Lower lobe of right lung (tissue), 2 donors: ENCODE results near the gene RPS21. TPM values are rescaled to one million over a fixed set of nuclear protein-coding genes. Genes with fewer than 3 reads are reported as not detected.
A peak's percentile ranks its signal among the peaks of the same experiment; 100 is the strongest.

ENCODE experiments used
- ATAC-seq, 2 donors: fragments of 200-7000 bp; cut with Tn5 transposase; one replicate each; pipeline ENCODE4 v1.9.1; 2020 to 2022; ENCODE audit warnings: mild to moderate bottlenecking in 2 of 2, moderate library complexity in 2 of 2
- DNase-seq: peaks from one replicate; pipeline ENCODE4 v3.0.0-alpha.2; 2020
- H3K27ac ChIP-seq: fragments of 200-600 bp; one replicate; pipeline ENCODE4 v1.8.0; 2022
- H3K27me3 ChIP-seq: fragments of 200-600 bp; one replicate; pipeline ENCODE4 v1.8.0; 2022; ENCODE audit warnings: low read depth
- H3K36me3 ChIP-seq: fragments of 200-600 bp; one replicate; pipeline ENCODE4 v1.8.0; 2022; ENCODE audit warnings: mild to moderate bottlenecking
- H3K4me1 ChIP-seq: fragments of 200-600 bp; one replicate; pipeline ENCODE4 v1.8.0; 2022
- H3K4me3 ChIP-seq: fragments of 200-600 bp; one replicate; pipeline ENCODE4 v1.8.0; 2022; ENCODE audit warnings: mild to moderate bottlenecking
- H3K9me3 ChIP-seq: fragments of 200-600 bp; one replicate; pipeline ENCODE4 v1.8.0; 2022
- CTCF ChIP-seq: fragments of 200-600 bp; IDR thresholded peaks from one replicate; pipeline ENCODE4 v1.8.0; 2022; ENCODE audit warnings: antibody characterized with exemption, mild to moderate bottlenecking
- intact Hi-C: fragments of 100-400 bp; cut with DNase I; formaldehyde crosslinking; loops from one replicate; pipeline ENCODE4 v1.11.0; 2022
- total RNA-seq: library from RNA; stranded (reverse); fragmentation: NEBNext Ultra II Directional; extraction: Animal tissue kit (Norgen Biotek cat#: 25700); gene quantifications from one replicate; pipeline ENCODE4 v1.2.1, GENCODE V29; 2021
- donor health status: DM: no; HTN: yes; CAD: no; lungs with severe emphysema.

RPS21 gene
- total RNA-seq, 1 donor from 2014 or later, result 1,104 TPM

GRCh38 chr20:62354811-62355341, 32.0 kb upstream of the RPS21 start:
- Histone ChIP-seq H3K36me3 (peaks cover 38% of the 10 kb centered on the region), H3K27ac (peak overlapping the region; percentile 90), H3K27me3 (no peaks in the 10 kb centered on the region), H3K4me1 (peaks cover 71% of the 10 kb centered on the region), H3K4me3 (peak overlapping the region; percentile 38), H3K9me3 (no peaks in the 10 kb centered on the region)
- intact Hi-C loops, result no loop called here
- no peak for ATAC-seq
- no peak for DNase-seq
- no peak for TF ChIP-seq CTCF

GRCh38 chr20:62355516-62355877, 31.4 kb upstream of the RPS21 start:
- intact Hi-C loops, result no loop called here
- no peak for TF ChIP-seq CTCF
- Histone ChIP-seq H3K4me1 (peaks cover 65% of the 10 kb centered on the region), H3K27me3 (no peaks in the 10 kb centered on the region), H3K27ac (peak overlapping the region; percentile 90), H3K9me3 (no peaks in the 10 kb centered on the region), H3K4me3 (peak overlapping the region; percentile 38), H3K36me3 (peaks cover 32% of the 10 kb centered on the region)
- no peak for DNase-seq
- ATAC-seq, result peak; percentile 4 to 25

- no peak for TF ChIP-seq CTCF
- H3K4me3 ChIP-seq, result peak overlapping the region; percentile 38
- no peaks in the 10 kb centered on the region for H3K9me3 ChIP-seq
- peak overlapping the region; percentile 90 for H3K27ac ChIP-seq
- DNase-seq (no peak), ATAC-seq (no peak)
- peaks cover 69% of the 10 kb centered on the region for H3K4me1 ChIP-seq
- intact Hi-C loops, result no loop called here
- H3K27me3 ChIP-seq, result no peaks in the 10 kb centered on the region
- H3K36me3 ChIP-seq, result peaks cover 27% of the 10 kb centered on the region
Observed at GRCh38 chr20:62355878-62356588, 30.9 kb upstream of the RPS21 start.

GRCh38 chr20:62356589-62357186, 30.2 kb upstream of the RPS21 start:
- Histone ChIP-seq H3K27me3 (no peaks in the 10 kb centered on the region), H3K27ac (peak overlapping the region; percentile 90), H3K36me3 (peaks cover 20% of the 10 kb centered on the region), H3K4me3 (peak overlapping the region; percentile 38), H3K9me3 (no peaks in the 10 kb centered on the region), H3K4me1 (peaks cover 76% of the 10 kb centered on the region)
- intact Hi-C loops, result no loop called here
- no peak for DNase-seq
- TF ChIP-seq CTCF, result no peak
- no peak for ATAC-seq

GRCh38 chr20:62357187-62357667, 29.7 kb upstream of the RPS21 start:
- H3K4me1 ChIP-seq, result peaks cover 81% of the 10 kb centered on the region
- intact Hi-C loops, result no loop called here
- ATAC-seq (peak in 1 of 2 donors; percentile 11), DNase-seq (no peak)
- peak overlapping the region; percentile 38 for H3K4me3 ChIP-seq
- no peak for TF ChIP-seq CTCF
- H3K27ac ChIP-seq, result peak overlapping the region; percentile 90
- H3K27me3 ChIP-seq, result no peaks in the 10 kb centered on the region
- no peaks in the 10 kb centered on the region for H3K9me3 ChIP-seq
- H3K36me3 ChIP-seq, result peaks cover 19% of the 10 kb centered on the region
